Kidney (tissue), 14 donors: ENCODE measurements around the gene HSPA1B. TPM values are rescaled to one million over a fixed set of nuclear protein-coding genes. Genes with fewer than 3 reads are reported as not detected.

ENCODE experiments used
- DNase-seq, 5 donors: peaks; one replicate each; pipeline ENCODE4 v3.0.0-alpha.2; 2013 to 2020
- FAIRE-seq: peaks from 2 replicates; lab custom pipeline; 2012; peaks lifted over from hg19 to GRCh38; lab: Jason Lieb, UNC
- H3K27ac ChIP-seq, 2 donors: one replicate each; pipeline ENCODE4 v1.7.0; 2013; ENCODE audit warnings: low read depth in 2 of 2, low read length in 2 of 2, inconsistent platforms in 1 of 2
- H3K27me3 ChIP-seq: one replicate; pipeline ENCODE4 v1.7.1; 2013; ENCODE audit warnings: low read length, inconsistent platforms; ENCODE audit not compliant: control insufficient read depth, insufficient read depth
- H3K36me3 ChIP-seq, 3 donors: one replicate each; pipeline versions ENCODE4 v1.7.0 to v1.7.1; 2013; ENCODE audit warnings: low read length in 3 of 3, control low read depth in 1 of 3, inconsistent platforms in 1 of 3; ENCODE audit not compliant: insufficient read depth in 3 of 3, control insufficient read depth in 2 of 3
- H3K4me1 ChIP-seq, 3 donors: one replicate each; pipeline versions ENCODE4 v1.7.0 to v1.7.1; 2013; ENCODE audit warnings: low read length in 3 of 3, inconsistent platforms in 1 of 3, low read depth in 1 of 3; ENCODE audit not compliant: control insufficient read depth in 2 of 3, insufficient read depth in 2 of 3
- H3K4me3 ChIP-seq, 3 donors: one replicate each; pipeline versions ENCODE4 v1.7.0 to v1.8.1; 2013; ENCODE audit warnings: low read length in 3 of 3, control low read depth in 1 of 3, inconsistent platforms in 1 of 3
- H3K9ac ChIP-seq, 3 donors: one replicate each; pipeline versions ENCODE4 v1.7.0 to v1.7.1; 2013; ENCODE audit warnings: low read length in 3 of 3, control low read depth in 1 of 3, inconsistent platforms in 1 of 3
- H3K9me3 ChIP-seq, 3 donors: one replicate each; pipeline versions ENCODE4 v1.7.0 to v1.7.1; 2013; ENCODE audit warnings: low read length in 3 of 3, control low read depth in 1 of 3, inconsistent platforms in 1 of 3; ENCODE audit not compliant: control insufficient read depth in 2 of 3, insufficient read depth in 1 of 3
- intact Hi-C: fragments of 100-400 bp; cut with DNase I; formaldehyde crosslinking; loops from one replicate; pipeline ENCODE4 v1.11.1; 2022
- polyA plus RNA-seq: library from polyadenylated mRNA; stranded (reverse); fragments of 350-450 nt; fragmentation: Illumina TruSeq; extraction: RNeasy Lipid Tissue Mini Kit (QIAGEN cat#74804); gene quantifications from one replicate; pipeline ENCODE4 v1.2.3, GENCODE V29; 2014; ENCODE audit warnings: low read depth, low replicate concordance; ENCODE audit not compliant: insufficient read depth
- total RNA-seq: library from RNA; stranded (reverse); fragmentation: NEBNext Ultra II Directional; extraction: Animal tissue kit (Norgen Biotek cat#: 25700); gene quantifications from one replicate; pipeline ENCODE4 v1.2.1, GENCODE V29; 2021
- TF ChIP-seq, protein P1 (sequence below): IDR thresholded peaks from 3 replicates; pipeline ENCODE4 v1.5.1; 2012; ENCODE audit warnings: mild to moderate bottlenecking, moderate library complexity, borderline replicate concordance; ENCODE audit not compliant: insufficient read depth; ENCODE audit errors: extremely low read depth
- donor health status: control.
- donor health status: control.
- donor health status: control.
- donor health status: control.
- donor health status: control.
- donor health status: DM: yes; HTN: yes; CAD: no.
- donor health status: Normal renal cell carcinoma (clear cell type).

The HSPA1B gene
- total and polyA plus RNA-seq, 2 donors from 2014 or later: 142 to 175 TPM

DNA sequence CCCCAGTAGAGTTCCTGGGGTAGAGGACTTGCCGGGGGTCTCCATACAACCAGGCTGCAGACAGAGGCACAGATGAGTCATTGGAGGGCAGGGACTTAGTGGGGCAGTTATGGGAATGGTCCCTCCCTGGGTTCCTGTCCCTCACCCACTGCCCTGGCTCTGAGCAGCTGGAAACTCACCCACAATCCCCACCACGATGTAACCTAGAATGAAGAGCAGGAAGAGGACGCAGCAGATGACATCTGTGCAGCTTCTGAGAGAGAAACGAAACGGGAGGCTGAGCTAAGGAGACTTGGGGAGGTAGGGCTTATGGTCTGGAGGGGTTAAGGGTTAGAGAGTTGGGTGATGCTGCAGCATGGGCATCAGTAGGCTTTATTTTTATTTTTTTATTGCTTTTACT is 48.3 kb downstream of the HSPA1B start:
- no peak overlapping the region for H3K9ac ChIP-seq
- H3K4me3 ChIP-seq: no peak overlapping the region
- intact Hi-C loops: no loop called here
- H3K27me3 ChIP-seq: no peaks in the 10 kb centered on the region
- H3K4me1 ChIP-seq: peaks cover 0 to 6% (median 0%) of the 10 kb centered on the region in 3 donors
- FAIRE-seq (no peak), DNase-seq (no peak)
- peaks cover 0 to 11% (median 4%) of the 10 kb centered on the region in 3 donors for H3K36me3 ChIP-seq
- H3K27ac ChIP-seq: no peak overlapping the region
- no peaks in the 10 kb centered on the region for H3K9me3 ChIP-seq
- TF ChIP-seq, protein P1, sequence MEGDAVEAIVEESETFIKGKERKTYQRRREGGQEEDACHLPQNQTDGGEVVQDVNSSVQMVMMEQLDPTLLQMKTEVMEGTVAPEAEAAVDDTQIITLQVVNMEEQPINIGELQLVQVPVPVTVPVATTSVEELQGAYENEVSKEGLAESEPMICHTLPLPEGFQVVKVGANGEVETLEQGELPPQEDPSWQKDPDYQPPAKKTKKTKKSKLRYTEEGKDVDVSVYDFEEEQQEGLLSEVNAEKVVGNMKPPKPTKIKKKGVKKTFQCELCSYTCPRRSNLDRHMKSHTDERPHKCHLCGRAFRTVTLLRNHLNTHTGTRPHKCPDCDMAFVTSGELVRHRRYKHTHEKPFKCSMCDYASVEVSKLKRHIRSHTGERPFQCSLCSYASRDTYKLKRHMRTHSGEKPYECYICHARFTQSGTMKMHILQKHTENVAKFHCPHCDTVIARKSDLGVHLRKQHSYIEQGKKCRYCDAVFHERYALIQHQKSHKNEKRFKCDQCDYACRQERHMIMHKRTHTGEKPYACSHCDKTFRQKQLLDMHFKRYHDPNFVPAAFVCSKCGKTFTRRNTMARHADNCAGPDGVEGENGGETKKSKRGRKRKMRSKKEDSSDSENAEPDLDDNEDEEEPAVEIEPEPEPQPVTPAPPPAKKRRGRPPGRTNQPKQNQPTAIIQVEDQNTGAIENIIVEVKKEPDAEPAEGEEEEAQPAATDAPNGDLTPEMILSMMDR: no peak

DNA sequence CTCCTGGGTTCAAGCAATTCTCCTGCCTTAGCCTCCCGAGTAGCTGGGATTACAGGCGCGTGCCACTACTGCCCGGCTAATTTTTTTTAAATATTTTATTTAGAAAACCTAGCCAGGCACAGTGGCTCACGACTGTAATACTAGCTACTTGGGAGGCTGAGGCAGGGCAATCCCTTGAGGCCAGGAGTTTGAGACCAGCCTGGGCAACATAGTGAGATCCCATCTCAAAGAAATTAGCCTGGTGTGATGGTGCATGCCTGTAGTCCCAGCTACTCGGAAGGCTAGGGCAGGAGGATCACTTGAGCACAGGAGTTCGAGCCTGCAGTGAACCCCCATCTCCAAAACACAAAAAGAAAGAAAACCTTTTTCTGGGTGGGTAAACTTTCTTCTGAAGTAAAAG is 48.8 kb downstream of the HSPA1B start:
- Histone ChIP-seq H3K27ac (no peak overlapping the region), H3K36me3 (peaks cover 0 to 15% (median 9%) of the 10 kb centered on the region in 3 donors), H3K9ac (no peak overlapping the region), H3K9me3 (no peaks in the 10 kb centered on the region), H3K4me3 (no peak overlapping the region), H3K27me3 (no peaks in the 10 kb centered on the region), H3K4me1 (peaks cover 0 to 6% (median 0%) of the 10 kb centered on the region in 3 donors)
- intact Hi-C loops: no loop called here
- DNase-seq: no peak
- TF ChIP-seq, protein P1: no peak
- FAIRE-seq: no peak

DNA sequence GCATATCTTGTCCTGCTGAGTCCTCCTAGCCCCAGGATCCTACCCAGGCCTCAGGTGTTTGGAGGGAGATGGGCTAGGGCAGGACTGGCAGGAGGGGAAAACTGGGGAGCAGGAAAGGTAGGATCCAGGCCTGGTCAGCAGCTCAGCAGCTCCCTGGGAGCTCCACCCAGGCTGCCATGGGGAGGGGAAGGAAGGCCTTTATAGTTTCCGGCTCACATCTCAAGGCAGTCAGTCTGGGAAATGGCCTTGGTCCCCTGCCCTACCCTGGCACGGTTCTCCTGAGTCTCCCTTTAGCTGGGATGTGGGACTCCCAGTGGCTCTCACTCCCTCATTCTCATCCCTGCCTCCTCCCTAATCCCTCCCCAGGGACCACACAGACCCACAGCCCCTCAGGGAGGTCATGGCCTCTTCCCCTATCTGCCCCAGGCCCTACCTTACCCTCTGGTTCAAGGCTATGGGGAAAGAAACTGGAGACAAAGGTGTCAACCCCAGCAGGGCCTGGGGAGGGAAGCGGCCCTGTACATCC is 49.6 kb downstream of the HSPA1B start:
- peaks cover 2 to 18% (median 11%) of the 10 kb centered on the region in 3 donors for H3K36me3 ChIP-seq
- DNase-seq (peak in 1 of 5 donors; percentile 59), FAIRE-seq (no peak)
- intact Hi-C loops: no loop called here
- peaks cover 0 to 6% (median 0%) of the 10 kb centered on the region in 3 donors for H3K4me1 ChIP-seq
- TF ChIP-seq, protein P1: no peak
- H3K27me3 ChIP-seq: no peaks in the 10 kb centered on the region
- peak overlapping the region; percentile 45 to 69 for H3K27ac ChIP-seq
- peak overlapping the region in 2 of 3 donors; percentile 30 to 56 for H3K4me3 ChIP-seq
- H3K9ac ChIP-seq: no peak overlapping the region
- H3K9me3 ChIP-seq: no peaks in the 10 kb centered on the region
